ENCODE results near the gene ZNG1F.
"Not testable (repeated sequence)": the region's sequence is repeated elsewhere in the genome, so short reads cannot be mapped to it uniquely, and the experiment has no call there.

DNA sequence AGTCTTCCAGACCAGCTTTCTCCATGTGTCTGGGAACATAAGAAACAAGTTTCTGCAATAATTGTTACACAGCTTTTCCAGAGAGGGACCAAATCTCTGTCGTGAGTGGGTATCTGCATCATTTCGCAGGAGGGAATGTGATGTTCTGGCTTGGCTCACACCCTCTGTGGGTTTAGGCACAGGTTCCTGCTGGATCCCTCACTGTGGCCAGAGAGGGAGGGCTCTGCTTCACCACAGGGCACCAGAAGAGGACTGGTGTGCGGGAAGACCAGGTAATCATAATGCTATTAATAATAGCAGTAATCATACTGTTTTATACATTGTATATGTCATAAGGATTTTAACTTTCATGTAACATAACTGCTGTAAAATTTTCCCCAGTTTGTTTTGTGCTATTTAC is 41.3 kb upstream of the ZNG1F start:
- TF ChIP-seq POLR2A, CTCF (IDR thresholded peaks at IDR 0.05): not testable (repeated sequence)

Measured in lower leg skin (tissue), 3 donors.